HL-60 (cell line): Measurements from ENCODE around the gene HID1.
"Not testable (repeated sequence)": the region's sequence is repeated elsewhere in the genome, so short reads cannot be mapped to it uniquely, and the experiment has no call there.

ENCODE experiments used
- DNase-seq, 2 experiments: peaks; one replicate each; pipeline ENCODE4 v3.0.0-alpha.2; 2010 to 2020; ENCODE audit warnings: low read depth in 1 of 2, low spot score in 1 of 2
- H3K27ac ChIP-seq: fragments of 250-450 bp; sonication (Bioruptor Pico); replicated peaks from 2 replicates; pipeline ENCODE4 v1.5.1; 2020; ENCODE audit warnings: mild to moderate bottlenecking, moderate library complexity
- H3K27me3 ChIP-seq: fragments of 250-450 bp; sonication (Bioruptor Pico); 2 replicates; pipeline ENCODE4 v1.5.1; 2021; ENCODE audit warnings: mild to moderate bottlenecking, moderate library complexity; ENCODE audit not compliant: insufficient read depth, poor library complexity, severe bottlenecking
- H3K4me3 ChIP-seq: replicated peaks from 2 replicates; pipeline ENCODE4 v1.5.1; 2011; ENCODE audit warnings: mild to moderate bottlenecking, control low read depth, low read length; ENCODE audit not compliant: insufficient read depth
- CTCF ChIP-seq: IDR thresholded peaks from one replicate; pipeline ENCODE4 v1.5.1; 2011; ENCODE audit warnings: low read length, control low read depth, inconsistent platforms; ENCODE audit not compliant: insufficient read depth
- GABPA ChIP-seq: IDR thresholded peaks from 2 replicates; pipeline ENCODE4 v1.6.1; 2012; ENCODE audit warnings: low read depth
- POLR2AphosphoS5 ChIP-seq: IDR thresholded peaks from 2 replicates; pipeline ENCODE4 v1.6.1; 2012; ENCODE audit warnings: low read depth
- REST ChIP-seq: IDR thresholded peaks from 2 replicates; pipeline ENCODE4 v1.6.1; 2012; ENCODE audit warnings: low read depth; ENCODE audit not compliant: insufficient replicate concordance
- SPI1 ChIP-seq: IDR thresholded peaks from 2 replicates; pipeline ENCODE4 v1.6.1; 2012; ENCODE audit warnings: low read depth, mild to moderate bottlenecking, borderline replicate concordance

HID1 gene

GRCh38 chr17:74970395-74970794, 2.2 kb downstream of the HID1 start:
- H3K27me3 ChIP-seq: peaks cover 28% of the 10 kb centered on the region
- H3K27ac ChIP-seq: no peak overlapping the region
- H3K4me3 ChIP-seq: no peak overlapping the region
- DNase-seq: no peak
- TF ChIP-seq POLR2AphosphoS5: no peak
- no peak for TF ChIP-seq SPI1
- TF ChIP-seq GABPA: no peak
- no peak for TF ChIP-seq CTCF
- TF ChIP-seq REST: no peak

GRCh38 chr17:74969501-74969900, 3.1 kb downstream of the HID1 start:
- H3K27me3 ChIP-seq: peaks cover 25% of the 10 kb centered on the region
- not testable (repeated sequence) for H3K4me3 ChIP-seq, H3K27ac ChIP-seq, DNase-seq

GRCh38 chr17:74968361-74968780, 4.2 kb downstream of the HID1 start:
- H3K27me3 ChIP-seq: peaks cover 21% of the 10 kb centered on the region
- no peak for DNase-seq
- H3K27ac ChIP-seq: no peak overlapping the region
- TF ChIP-seq SPI1 (no peak), CTCF (no peak), REST (no peak), GABPA (no peak), POLR2AphosphoS5 (no peak)
- no peak overlapping the region for H3K4me3 ChIP-seq

- no peak for DNase-seq
- no peak overlapping the region for H3K27ac ChIP-seq
- H3K4me3 ChIP-seq: no peak overlapping the region
- TF ChIP-seq POLR2AphosphoS5 (no peak), SPI1 (no peak), CTCF (no peak)
- no peaks in the 10 kb centered on the region for H3K27me3 ChIP-seq
These were observed 7.5 kb downstream of the HID1 start for GRCh38 chr17:74964988-74965622.
